ENCODE results near the gene IMMP2L. TPM values are rescaled to one million over a fixed set of nuclear protein-coding genes. Genes with fewer than 3 reads are reported as not detected.

IMMP2L gene
- total and polyA plus RNA-seq, 4 donors, result 7.3 to 21.1 (median 12.4) TPM

DNA sequence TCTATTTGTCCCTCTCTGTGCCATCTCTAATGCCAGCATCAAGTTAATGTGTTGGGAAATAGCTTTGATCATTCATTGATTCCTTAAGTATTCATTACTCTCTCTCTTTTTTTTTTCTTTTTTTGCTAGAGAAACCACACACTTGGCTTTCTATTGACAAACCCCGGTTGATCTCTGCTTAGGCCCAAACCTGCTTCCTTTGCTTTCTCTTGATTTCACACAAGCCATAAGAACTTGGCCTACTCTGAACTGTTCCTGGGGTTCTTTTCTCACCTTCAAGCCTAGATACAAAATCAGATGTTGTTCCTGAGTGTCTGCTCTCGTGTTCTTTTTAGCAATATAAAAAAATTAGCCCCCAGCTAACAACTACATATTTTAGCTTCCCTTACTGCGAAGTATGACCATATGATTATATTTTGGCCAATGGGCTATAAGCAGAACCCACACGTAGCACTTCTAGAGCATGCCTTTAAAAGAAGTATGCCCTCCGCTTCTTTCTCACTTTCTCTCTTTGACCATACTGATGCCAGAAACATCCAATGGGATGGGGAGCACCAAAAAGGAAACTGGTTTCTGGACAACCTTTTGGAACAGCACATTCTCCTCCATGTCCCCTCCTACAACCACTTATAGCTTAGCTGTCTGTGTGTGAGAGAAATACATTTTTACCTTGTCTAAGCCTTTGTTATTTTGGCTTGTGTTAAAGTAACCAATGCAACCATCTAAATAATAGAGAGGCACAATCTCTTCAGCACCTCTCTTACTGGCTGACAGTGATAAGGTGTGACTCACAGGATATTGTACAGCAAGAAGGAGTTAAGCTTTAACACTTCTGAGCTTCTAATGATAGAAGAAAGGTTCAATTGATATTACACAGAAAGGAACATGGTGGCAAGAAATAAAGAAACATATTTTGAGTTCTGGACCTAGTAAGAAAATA lies 568.0 kb downstream of the IMMP2L start (continued):
- TF ChIP-seq, protein P1, sequence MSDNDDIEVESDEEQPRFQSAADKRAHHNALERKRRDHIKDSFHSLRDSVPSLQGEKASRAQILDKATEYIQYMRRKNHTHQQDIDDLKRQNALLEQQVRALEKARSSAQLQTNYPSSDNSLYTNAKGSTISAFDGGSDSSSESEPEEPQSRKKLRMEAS (IDR thresholded peaks at IDR 0.05), result no peak
- TF ChIP-seq, protein P2, sequence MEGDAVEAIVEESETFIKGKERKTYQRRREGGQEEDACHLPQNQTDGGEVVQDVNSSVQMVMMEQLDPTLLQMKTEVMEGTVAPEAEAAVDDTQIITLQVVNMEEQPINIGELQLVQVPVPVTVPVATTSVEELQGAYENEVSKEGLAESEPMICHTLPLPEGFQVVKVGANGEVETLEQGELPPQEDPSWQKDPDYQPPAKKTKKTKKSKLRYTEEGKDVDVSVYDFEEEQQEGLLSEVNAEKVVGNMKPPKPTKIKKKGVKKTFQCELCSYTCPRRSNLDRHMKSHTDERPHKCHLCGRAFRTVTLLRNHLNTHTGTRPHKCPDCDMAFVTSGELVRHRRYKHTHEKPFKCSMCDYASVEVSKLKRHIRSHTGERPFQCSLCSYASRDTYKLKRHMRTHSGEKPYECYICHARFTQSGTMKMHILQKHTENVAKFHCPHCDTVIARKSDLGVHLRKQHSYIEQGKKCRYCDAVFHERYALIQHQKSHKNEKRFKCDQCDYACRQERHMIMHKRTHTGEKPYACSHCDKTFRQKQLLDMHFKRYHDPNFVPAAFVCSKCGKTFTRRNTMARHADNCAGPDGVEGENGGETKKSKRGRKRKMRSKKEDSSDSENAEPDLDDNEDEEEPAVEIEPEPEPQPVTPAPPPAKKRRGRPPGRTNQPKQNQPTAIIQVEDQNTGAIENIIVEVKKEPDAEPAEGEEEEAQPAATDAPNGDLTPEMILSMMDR (IDR thresholded peaks at IDR 0.05; ENCODE audit: low read depth, low read length, missing input control), result no peak
- TF ChIP-seq FOXA1 (IDR thresholded peaks at IDR 0.05), result no peak

DNA sequence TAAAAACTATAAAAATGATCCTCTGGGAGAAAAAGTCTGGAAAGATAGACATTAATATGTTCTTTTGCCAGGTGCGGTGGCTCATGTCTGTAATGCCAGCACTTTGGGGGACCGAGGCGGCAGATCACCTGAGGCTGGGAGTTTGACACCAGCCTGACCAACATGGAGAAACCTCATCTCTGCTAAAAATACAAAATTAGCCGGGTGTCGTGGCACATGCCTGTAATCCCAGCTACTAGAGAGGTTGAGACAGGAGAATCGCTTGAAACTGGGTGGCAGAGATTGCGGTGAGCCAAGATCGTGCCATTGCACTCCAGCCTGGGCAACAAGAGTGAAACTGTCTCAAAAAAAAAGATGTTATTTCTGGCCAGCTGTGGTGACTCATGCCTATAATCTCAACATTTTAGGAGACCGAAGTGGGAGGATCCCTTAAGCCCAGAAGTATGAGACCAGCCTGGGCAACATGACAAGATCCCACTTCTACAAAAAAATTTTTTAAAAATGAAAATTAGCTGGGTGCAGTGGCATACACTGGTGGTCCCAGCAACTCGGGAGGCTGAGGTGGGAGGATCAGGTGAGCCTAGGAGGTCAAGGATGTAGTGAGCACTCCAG lies 573.3 kb downstream of the IMMP2L start:
- WGBS, result 94% methylated on average over 10 of the region's 10 CpGs
- no peak overlapping the region for H3K4me3 ChIP-seq (ENCODE audit: low read depth in 1 of 3, low read length in 3 of 3)
- H3K27me3 ChIP-seq (ENCODE audit: control insufficient read depth in 4 of 4, insufficient read depth in 4 of 4, low read length in 3 of 4), result no peaks in the 10 kb centered on the region
- H3K36me3 ChIP-seq (ENCODE audit: control insufficient read depth in 4 of 4, insufficient read depth in 3 of 4, low read depth in 1 of 4, low read length in 3 of 4), result no peaks in the 10 kb centered on the region
- H3K9me3 ChIP-seq (ENCODE audit: control insufficient read depth in 4 of 4, low read length in 3 of 4), result no peaks in the 10 kb centered on the region
- H3K27ac ChIP-seq (ENCODE audit: low read depth in 1 of 2, low read length in 2 of 2), result no peak overlapping the region
- H3K4me1 ChIP-seq (ENCODE audit: control insufficient read depth in 4 of 4, insufficient read depth in 4 of 4, low read length in 3 of 4), result no peaks in the 10 kb centered on the region
- no peak overlapping the region for H3K9ac ChIP-seq (ENCODE audit: low read depth in 1 of 2, low read length in 2 of 2)
- TF ChIP-seq FOXA2 (IDR thresholded peaks at IDR 0.05) (no peak), TAF1 (conservative IDR thresholded peaks at IDR 0.05) (no peak), RAD21 (IDR thresholded peaks at IDR 0.05) (no peak), EGR1 (IDR thresholded peaks at IDR 0.05; ENCODE audit: low read depth in 2 of 2) (no peak), HNF4G (IDR thresholded peaks at IDR 0.05) (no peak)
- TF ChIP-seq, protein P3, sequence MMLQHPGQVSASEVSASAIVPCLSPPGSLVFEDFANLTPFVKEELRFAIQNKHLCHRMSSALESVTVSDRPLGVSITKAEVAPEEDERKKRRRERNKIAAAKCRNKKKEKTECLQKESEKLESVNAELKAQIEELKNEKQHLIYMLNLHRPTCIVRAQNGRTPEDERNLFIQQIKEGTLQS (IDR thresholded peaks at IDR 0.05), result no peak
- no peak for DNase-seq (ENCODE audit: low spot score)

DNA sequence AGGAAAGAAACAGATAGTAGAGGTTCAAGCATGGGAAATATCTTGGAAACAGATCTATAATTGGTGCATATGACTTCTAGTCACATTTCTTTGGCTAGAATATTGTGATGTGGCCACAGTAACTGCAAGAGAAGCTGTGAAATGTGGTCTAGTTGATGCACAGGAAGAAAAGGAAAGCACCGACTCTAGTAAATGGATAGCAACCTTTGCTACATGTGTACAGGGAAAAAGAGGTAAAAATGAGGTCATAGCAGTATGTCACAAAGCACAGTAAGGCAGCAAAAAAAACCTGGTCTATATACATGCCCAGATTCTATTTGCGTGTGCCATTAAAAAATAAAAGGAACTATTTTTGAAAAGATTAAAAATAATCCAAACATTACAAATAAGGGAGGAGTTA lies 573.9 kb downstream of the IMMP2L start:
- Histone ChIP-seq H3K4me3 (ENCODE audit: low read depth in 1 of 3, low read length in 3 of 3) (no peak overlapping the region), H3K4me1 (ENCODE audit: control insufficient read depth in 4 of 4, insufficient read depth in 4 of 4, low read length in 3 of 4) (no peaks in the 10 kb centered on the region), H3K36me3 (ENCODE audit: control insufficient read depth in 4 of 4, insufficient read depth in 3 of 4, low read depth in 1 of 4, low read length in 3 of 4) (no peaks in the 10 kb centered on the region), H3K27ac (ENCODE audit: low read depth in 1 of 2, low read length in 2 of 2) (no peak overlapping the region), H3K9ac (ENCODE audit: low read depth in 1 of 2, low read length in 2 of 2) (no peak overlapping the region), H3K27me3 (ENCODE audit: control insufficient read depth in 4 of 4, insufficient read depth in 4 of 4, low read length in 3 of 4) (no peaks in the 10 kb centered on the region), H3K9me3 (ENCODE audit: control insufficient read depth in 4 of 4, low read length in 3 of 4) (no peaks in the 10 kb centered on the region)
- WGBS, result 93% methylated on average over 2 of the region's 2 CpGs
- TF ChIP-seq GABPA (IDR thresholded peaks at IDR 0.05 in 1 of 2, conservative IDR thresholded peaks at IDR 0.05 in 1 of 2), result no peak
- TF ChIP-seq EGR1 (IDR thresholded peaks at IDR 0.05; ENCODE audit: low read depth in 2 of 2), result no peak
- TF ChIP-seq FOXA2 (IDR thresholded peaks at IDR 0.05), result no peak
- TF ChIP-seq, protein P1 (IDR thresholded peaks at IDR 0.05), result no peak
- TF ChIP-seq YY1 (IDR thresholded peaks at IDR 0.05), result no peak
- no peak for TF ChIP-seq FOXA1 (IDR thresholded peaks at IDR 0.05)
- TF ChIP-seq, protein P4, sequence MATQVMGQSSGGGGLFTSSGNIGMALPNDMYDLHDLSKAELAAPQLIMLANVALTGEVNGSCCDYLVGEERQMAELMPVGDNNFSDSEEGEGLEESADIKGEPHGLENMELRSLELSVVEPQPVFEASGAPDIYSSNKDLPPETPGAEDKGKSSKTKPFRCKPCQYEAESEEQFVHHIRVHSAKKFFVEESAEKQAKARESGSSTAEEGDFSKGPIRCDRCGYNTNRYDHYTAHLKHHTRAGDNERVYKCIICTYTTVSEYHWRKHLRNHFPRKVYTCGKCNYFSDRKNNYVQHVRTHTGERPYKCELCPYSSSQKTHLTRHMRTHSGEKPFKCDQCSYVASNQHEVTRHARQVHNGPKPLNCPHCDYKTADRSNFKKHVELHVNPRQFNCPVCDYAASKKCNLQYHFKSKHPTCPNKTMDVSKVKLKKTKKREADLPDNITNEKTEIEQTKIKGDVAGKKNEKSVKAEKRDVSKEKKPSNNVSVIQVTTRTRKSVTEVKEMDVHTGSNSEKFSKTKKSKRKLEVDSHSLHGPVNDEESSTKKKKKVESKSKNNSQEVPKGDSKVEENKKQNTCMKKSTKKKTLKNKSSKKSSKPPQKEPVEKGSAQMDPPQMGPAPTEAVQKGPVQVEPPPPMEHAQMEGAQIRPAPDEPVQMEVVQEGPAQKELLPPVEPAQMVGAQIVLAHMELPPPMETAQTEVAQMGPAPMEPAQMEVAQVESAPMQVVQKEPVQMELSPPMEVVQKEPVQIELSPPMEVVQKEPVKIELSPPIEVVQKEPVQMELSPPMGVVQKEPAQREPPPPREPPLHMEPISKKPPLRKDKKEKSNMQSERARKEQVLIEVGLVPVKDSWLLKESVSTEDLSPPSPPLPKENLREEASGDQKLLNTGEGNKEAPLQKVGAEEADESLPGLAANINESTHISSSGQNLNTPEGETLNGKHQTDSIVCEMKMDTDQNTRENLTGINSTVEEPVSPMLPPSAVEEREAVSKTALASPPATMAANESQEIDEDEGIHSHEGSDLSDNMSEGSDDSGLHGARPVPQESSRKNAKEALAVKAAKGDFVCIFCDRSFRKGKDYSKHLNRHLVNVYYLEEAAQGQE (IDR thresholded peaks at IDR 0.05), result no peak
- no peak for TF ChIP-seq RXRA (IDR thresholded peaks at IDR 0.05)
- TF ChIP-seq JUND (IDR thresholded peaks at IDR 0.05), result no peak
- no peak for TF ChIP-seq RAD21 (IDR thresholded peaks at IDR 0.05)
- DNase-seq (ENCODE audit: low spot score), result no peak

Measured in liver (tissue), 9 donors.